Right renal cortex interstitium (tissue), 3 donors: ENCODE data around the gene ADAMTS20. TPM values are rescaled to one million over a fixed set of nuclear protein-coding genes. Genes with fewer than 3 reads are reported as not detected.
A peak's percentile ranks its signal among the peaks of the same experiment; 100 is the strongest.
"Not testable (repeated sequence)": the region's sequence is repeated elsewhere in the genome, so short reads cannot be mapped to it uniquely, and the experiment has no call there.

Experiments
- DNase-seq, 3 donors: peaks; one replicate each; pipeline ENCODE4 v3.0.0-alpha.2; 2013; ENCODE audit warnings: low read depth in 3 of 3, low spot score in 2 of 3
- polyA plus RNA-seq, 3 donors: library from polyadenylated mRNA; unstranded; fragments of 120-200 nt; gene quantifications; one replicate each; pipeline ENCODE4 v1.2.1, GENCODE V29; 2013; ENCODE audit not compliant: insufficient read length in 3 of 3

Gene ADAMTS20
- polyA plus RNA-seq, 3 donors = 0.61 to 0.76 (median 0.76) TPM

- no peak for DNase-seq
Observed at GRCh38 chr12:43370263-43370662, 181.7 kb downstream of the ADAMTS20 start.

GRCh38 chr12:43362910-43363694 is 188.9 kb downstream of the ADAMTS20 start:
- no peak for DNase-seq

DNA sequence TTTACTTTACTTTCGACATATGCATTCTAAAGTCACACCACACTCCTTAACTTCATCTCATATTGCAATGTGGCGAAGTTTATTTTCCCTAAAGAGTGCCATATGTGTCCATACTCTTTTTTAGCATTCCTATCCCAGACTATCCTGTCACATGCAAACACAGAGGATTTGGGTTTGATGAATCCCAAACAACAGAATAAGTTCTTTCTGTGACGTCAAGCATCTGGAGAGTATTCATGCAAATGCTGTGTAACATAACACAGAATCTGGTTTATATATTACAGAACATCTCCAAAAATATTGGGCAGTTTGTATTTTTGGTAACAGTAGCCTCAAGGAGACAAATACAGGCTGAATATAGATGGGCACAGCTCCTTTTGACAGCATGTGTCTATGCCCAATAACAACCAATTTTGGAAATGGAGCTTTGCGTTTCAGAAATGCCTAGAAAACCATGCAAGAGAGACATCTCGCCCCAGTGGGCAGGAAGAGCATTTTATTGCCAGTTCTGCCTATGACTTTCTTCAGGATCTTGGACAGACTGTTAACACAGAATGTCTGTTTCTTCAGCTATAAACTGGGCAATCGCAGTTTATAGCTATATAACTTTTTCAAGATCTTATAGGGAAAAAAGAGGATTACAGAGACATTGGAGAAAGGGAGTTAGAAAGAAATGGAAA is 190.8 kb downstream of the ADAMTS20 start:
- DNase-seq = no peak

GRCh38 chr12:43360001-43360400 is 192.0 kb downstream of the ADAMTS20 start:
- not testable (repeated sequence) for DNase-seq

DNA sequence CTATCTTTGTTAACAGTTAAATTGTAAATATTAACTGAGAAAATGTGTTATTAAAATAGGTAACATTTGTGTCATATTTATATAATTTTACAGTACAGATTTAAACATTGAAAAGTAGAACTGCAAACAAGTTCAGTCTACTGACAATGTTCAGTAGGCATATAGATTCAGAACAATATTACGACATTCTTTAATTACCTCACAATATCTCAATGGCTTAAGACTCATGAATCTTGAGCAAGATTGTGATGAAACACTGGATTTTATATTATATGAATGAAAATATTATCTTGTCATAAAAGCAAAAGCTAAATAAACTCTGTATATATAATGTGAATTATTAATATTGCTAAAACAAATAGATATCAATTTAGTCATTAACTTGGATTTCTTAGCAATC is 194.9 kb downstream of the ADAMTS20 start:
- DNase-seq = no peak

- no peak for DNase-seq
Observed at GRCh38 chr12:43352001-43352400, 200.0 kb downstream of the ADAMTS20 start.

DNA sequence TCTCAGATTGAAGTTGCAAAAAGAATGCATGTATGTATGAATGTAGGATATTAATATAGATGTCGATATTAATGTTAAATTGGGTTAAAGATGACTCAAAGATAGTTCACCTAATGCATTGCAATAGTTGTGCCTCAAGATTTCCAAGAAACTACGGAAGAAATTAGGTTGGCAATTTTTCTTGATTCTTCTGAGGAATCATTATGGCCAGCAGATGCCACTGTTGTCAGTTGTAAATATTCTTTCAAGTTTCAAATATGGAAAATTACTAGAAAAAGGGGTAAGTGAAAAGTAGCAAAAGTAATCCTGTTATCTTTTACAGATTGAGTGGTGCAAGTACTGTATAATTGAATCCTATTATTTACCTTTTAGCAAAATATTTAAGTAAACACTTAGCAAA is 202.1 kb downstream of the ADAMTS20 start:
- DNase-seq = no peak

- DNase-seq = no peak
Observed at GRCh38 chr12:43348221-43348620, 203.8 kb downstream of the ADAMTS20 start.

- DNase-seq = no peak
Observed at GRCh38 chr12:43347026-43347425, 205.0 kb downstream of the ADAMTS20 start.

DNA sequence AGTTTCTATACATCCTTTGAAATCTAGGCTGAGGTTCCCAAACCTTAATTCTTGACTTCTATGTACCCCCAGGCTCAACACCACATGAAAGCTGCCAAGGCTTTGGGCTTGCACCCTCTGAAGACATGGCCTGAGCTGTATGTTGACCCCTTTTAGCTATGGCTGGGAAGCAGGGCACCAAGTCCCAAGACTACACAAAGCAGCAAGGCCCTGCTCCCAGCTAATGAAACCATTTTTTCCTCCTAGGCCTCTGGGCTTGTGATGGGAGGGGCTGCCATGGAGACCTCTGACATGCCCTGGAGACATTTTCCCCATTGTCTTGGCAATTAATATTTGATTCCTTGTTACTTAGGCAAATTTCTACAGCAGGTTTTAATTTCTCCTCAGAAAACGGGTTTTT is 207.0 kb downstream of the ADAMTS20 start:
- no peak for DNase-seq

DNA sequence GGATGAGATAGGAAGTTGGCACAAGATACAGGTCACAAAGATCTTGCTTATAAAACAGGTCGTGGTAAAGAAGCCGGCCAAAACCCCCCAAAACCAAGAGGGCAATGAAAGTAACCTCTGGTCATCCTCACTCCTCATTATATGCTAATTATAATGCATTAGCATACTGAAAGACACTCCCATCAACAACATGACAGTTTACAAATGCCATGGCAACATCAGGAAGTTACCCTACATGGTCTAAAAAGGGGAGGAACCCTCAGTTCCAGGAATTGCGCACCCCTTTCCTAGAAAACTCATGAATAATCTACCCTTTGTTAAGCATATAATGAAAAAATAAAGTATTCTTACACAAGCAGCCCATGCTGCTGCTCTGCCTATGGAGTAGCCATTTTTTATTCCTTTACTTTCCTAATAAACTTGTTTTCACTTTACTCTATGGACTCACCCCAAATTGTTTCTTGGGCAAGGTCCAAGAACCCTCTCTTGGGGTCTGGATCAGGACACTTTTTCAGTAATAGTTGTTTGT is 210.2 kb downstream of the ADAMTS20 start:
- DNase-seq = not testable (repeated sequence)

GRCh38 chr12:43338848-43339526 is 213.0 kb downstream of the ADAMTS20 start:
- DNase-seq = peak in 1 of 3 donors; percentile 45

DNA sequence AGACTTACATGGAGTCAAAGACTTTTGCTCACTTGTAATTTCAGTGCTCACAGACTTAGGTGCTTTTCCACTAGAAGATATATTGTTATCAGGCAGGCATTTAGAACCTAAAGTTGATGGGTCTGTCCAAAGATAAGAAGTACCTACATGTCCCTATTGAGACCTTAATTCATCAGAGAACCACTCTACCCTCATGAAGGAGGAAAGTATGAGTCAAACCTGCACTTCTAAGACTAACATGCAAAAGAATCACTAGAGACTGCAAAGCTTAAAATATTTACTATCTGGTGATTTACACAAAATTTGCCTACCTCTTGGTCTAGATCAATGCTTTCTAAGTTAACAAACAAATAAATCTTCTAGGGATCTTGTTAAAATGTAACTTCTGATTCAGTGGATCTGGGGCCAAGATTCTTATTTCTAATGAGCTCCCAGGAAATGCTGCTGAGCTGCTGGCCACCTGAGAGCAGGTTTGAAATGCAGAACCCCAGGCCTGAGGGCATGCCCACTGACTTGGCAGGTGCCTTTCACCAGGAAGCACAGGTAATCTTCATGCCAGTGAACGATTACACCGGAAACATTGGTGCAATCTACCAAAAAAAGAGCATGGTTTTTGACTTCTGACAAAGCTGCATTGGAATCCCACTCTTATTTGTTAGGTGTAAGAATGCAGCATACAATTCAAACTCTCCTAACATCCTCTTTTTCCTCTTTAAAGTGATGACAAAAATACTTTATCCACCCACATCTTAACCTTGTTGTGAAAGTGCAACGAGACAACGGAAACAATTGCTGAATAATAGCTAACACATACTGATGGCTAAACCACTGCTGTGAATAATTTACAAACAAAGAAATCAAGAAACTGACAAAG is 214.2 kb downstream of the ADAMTS20 start:
- no peak for DNase-seq

DNA sequence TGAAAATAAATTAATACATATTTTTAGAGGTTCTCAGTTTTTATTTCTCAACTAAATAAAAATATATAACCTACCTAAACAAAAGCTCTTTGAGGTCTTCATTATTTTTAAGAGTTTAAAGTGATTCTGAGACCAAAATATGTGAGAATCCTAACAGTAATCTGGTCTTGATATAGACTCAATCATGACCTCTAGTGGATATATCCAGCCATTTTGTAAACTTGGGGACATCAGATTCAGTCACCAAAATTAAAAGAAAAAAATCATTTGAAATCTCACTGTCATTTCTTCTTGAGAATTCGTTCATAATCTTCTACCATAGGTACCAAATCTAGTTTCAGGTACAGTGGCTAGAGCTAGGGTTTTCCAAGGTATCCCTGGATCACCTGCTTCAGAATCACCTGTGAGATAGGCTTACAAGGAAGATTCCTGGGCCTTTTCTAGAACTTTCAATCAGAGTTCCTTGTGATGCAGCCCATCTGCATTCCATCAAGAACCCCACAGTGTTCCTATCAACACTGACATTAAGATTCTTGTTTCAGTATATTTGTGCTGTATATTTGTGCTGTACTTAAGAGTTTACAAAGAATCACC is 214.9 kb downstream of the ADAMTS20 start:
- no peak for DNase-seq

GRCh38 chr12:43333644-43334043 is 218.4 kb downstream of the ADAMTS20 start:
- DNase-seq = no peak

GRCh38 chr12:43332977-43333640 is 218.9 kb downstream of the ADAMTS20 start:
- DNase-seq = no peak

- DNase-seq = no peak
Observed at GRCh38 chr12:43331935-43332334, 220.1 kb downstream of the ADAMTS20 start.

DNA sequence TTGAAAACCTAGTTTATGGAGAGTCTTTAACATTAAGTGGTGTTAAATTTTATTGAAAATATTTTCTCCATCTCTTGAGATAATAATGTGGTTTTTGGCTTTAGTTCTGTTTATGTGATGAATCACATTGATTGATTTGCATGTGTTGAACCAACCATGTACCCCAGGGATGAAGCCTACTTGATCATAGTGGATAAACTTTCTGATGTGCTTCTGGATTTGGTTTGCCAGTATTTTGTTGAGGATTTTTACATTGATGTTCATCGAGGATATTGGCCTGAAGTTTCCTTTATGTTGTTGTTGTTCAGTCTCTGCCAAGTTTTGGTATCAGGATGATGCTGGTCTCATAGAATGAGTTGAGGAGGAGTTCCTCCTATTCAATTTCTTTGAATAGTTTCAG is 222.6 kb downstream of the ADAMTS20 start:
- DNase-seq = no peak

- no peak for DNase-seq
Observed at GRCh38 chr12:43325786-43326185, 226.2 kb downstream of the ADAMTS20 start.
